Measurements from ENCODE around the gene SEC14L6. TPM values are rescaled to one million over a fixed set of nuclear protein-coding genes. Genes with fewer than 3 reads are reported as not detected.

SEC14L6 gene
- total RNA-seq, 2 experiments from 2014 or later: not detected

- H4K20me1 ChIP-seq (ENCODE audit: insufficient read depth, low read length): no peaks in the 10 kb centered on the region
- H3K9me3 ChIP-seq (ENCODE audit: low read length): no peaks in the 10 kb centered on the region
- ChIA-PET POLR2A (no interaction called here), CTCF (ENCODE audit: unreplicated experiment) (no interaction called here)
- no peaks in the 10 kb centered on the region for H3K36me3 ChIP-seq (ENCODE audit: insufficient read depth, low read length)
- TF ChIP-seq EZH2phosphoT487 (IDR thresholded peaks at IDR 0.05; ENCODE audit: borderline replicate concordance, low read depth, low read length): no peak
- no peak for TF ChIP-seq CTCF (conservative IDR thresholded peaks at IDR 0.05; ENCODE audit: low read length)
- no peak overlapping the region for H3K4me2 ChIP-seq (ENCODE audit: low read length)
- BruUV-seq (replicated peaks): no TSS peak
- no peaks in the 10 kb centered on the region for H3K79me2 ChIP-seq (ENCODE audit: insufficient read depth, low read depth, low read length)
- H3K4me1 ChIP-seq (ENCODE audit: insufficient read depth, low read length, poor library complexity, severe bottlenecking): no peaks in the 10 kb centered on the region
- intact Hi-C loops (cut with micrococcal nuclease; ENCODE audit: unreplicated experiment): no loop called here
- no peak for DNase-seq (ENCODE audit: low spot score)
- no peak overlapping the region for H3K27ac ChIP-seq (ENCODE audit: low read depth, low read length, poor library complexity, severe bottlenecking)
- H2AFZ ChIP-seq (ENCODE audit: low read length): no peak overlapping the region
- no peaks in the 10 kb centered on the region for H3K9me2 ChIP-seq (ENCODE audit: insufficient read depth, low read length)
- H3K4me3 ChIP-seq (ENCODE audit: low read depth, low read length, poor library complexity, severe bottlenecking): no peak overlapping the region
Measured at GRCh38 chr22:30564045-30564760, 17.7 kb upstream of the SEC14L6 start.

GRCh38 chr22:30562366-30562765, 15.8 kb upstream of the SEC14L6 start:
- H3K79me2 ChIP-seq (ENCODE audit: insufficient read depth, low read depth, low read length): no peaks in the 10 kb centered on the region
- H3K9me3 ChIP-seq (ENCODE audit: low read length): no peaks in the 10 kb centered on the region
- ChIA-PET POLR2A (no interaction called here), CTCF (ENCODE audit: unreplicated experiment) (no interaction called here)
- no peak overlapping the region for H3K27ac ChIP-seq (ENCODE audit: low read depth, low read length, poor library complexity, severe bottlenecking)
- no peaks in the 10 kb centered on the region for H3K9me2 ChIP-seq (ENCODE audit: insufficient read depth, low read length)
- H3K4me2 ChIP-seq (ENCODE audit: low read length): no peak overlapping the region
- no peak overlapping the region for H3K4me3 ChIP-seq (ENCODE audit: low read depth, low read length, poor library complexity, severe bottlenecking)
- H4K20me1 ChIP-seq (ENCODE audit: insufficient read depth, low read length): no peaks in the 10 kb centered on the region
- H3K36me3 ChIP-seq (ENCODE audit: insufficient read depth, low read length): no peaks in the 10 kb centered on the region
- TF ChIP-seq EZH2phosphoT487 (IDR thresholded peaks at IDR 0.05; ENCODE audit: borderline replicate concordance, low read depth, low read length) (no peak), CTCF (conservative IDR thresholded peaks at IDR 0.05; ENCODE audit: low read length) (no peak)
- intact Hi-C loops (cut with micrococcal nuclease; ENCODE audit: unreplicated experiment): no loop called here
- H3K4me1 ChIP-seq (ENCODE audit: insufficient read depth, low read length, poor library complexity, severe bottlenecking): no peaks in the 10 kb centered on the region
- no peak for DNase-seq (ENCODE audit: low spot score)
- no peak overlapping the region for H2AFZ ChIP-seq (ENCODE audit: low read length)
- BruUV-seq (replicated peaks): no TSS peak

GRCh38 chr22:30561402-30562189, 15.1 kb upstream of the SEC14L6 start:
- no peak overlapping the region for H3K4me2 ChIP-seq (ENCODE audit: low read length)
- TF ChIP-seq CTCF (conservative IDR thresholded peaks at IDR 0.05; ENCODE audit: low read length) (no peak), EZH2phosphoT487 (IDR thresholded peaks at IDR 0.05; ENCODE audit: borderline replicate concordance, low read depth, low read length) (no peak)
- H4K20me1 ChIP-seq (ENCODE audit: insufficient read depth, low read length): no peaks in the 10 kb centered on the region
- H3K4me3 ChIP-seq (ENCODE audit: low read depth, low read length, poor library complexity, severe bottlenecking): no peak overlapping the region
- DNase-seq (ENCODE audit: low spot score): no peak
- H3K9me3 ChIP-seq (ENCODE audit: low read length): no peaks in the 10 kb centered on the region
- ChIA-PET POLR2A (interaction anchor here (0.6 kb wide), 1 partner anchor 1869 kb away, joined by 3 read pairs; no protein-coding TSS in a partner anchor), CTCF (ENCODE audit: unreplicated experiment) (interaction anchor here (0.5 kb wide), 1 partner anchor 73 kb away, joined by 3 read pairs; no protein-coding TSS in a partner anchor)
- H2AFZ ChIP-seq (ENCODE audit: low read length): no peak overlapping the region
- intact Hi-C loops (cut with micrococcal nuclease; ENCODE audit: unreplicated experiment): no loop called here
- no peaks in the 10 kb centered on the region for H3K9me2 ChIP-seq (ENCODE audit: insufficient read depth, low read length)
- no peaks in the 10 kb centered on the region for H3K36me3 ChIP-seq (ENCODE audit: insufficient read depth, low read length)
- H3K79me2 ChIP-seq (ENCODE audit: insufficient read depth, low read depth, low read length): no peaks in the 10 kb centered on the region
- no TSS peak for BruUV-seq (replicated peaks)
- H3K4me1 ChIP-seq (ENCODE audit: insufficient read depth, low read length, poor library complexity, severe bottlenecking): no peaks in the 10 kb centered on the region
- H3K27ac ChIP-seq (ENCODE audit: low read depth, low read length, poor library complexity, severe bottlenecking): no peak overlapping the region
